ENCODE results near the gene ZRANB2.

Gene ZRANB2

DNA sequence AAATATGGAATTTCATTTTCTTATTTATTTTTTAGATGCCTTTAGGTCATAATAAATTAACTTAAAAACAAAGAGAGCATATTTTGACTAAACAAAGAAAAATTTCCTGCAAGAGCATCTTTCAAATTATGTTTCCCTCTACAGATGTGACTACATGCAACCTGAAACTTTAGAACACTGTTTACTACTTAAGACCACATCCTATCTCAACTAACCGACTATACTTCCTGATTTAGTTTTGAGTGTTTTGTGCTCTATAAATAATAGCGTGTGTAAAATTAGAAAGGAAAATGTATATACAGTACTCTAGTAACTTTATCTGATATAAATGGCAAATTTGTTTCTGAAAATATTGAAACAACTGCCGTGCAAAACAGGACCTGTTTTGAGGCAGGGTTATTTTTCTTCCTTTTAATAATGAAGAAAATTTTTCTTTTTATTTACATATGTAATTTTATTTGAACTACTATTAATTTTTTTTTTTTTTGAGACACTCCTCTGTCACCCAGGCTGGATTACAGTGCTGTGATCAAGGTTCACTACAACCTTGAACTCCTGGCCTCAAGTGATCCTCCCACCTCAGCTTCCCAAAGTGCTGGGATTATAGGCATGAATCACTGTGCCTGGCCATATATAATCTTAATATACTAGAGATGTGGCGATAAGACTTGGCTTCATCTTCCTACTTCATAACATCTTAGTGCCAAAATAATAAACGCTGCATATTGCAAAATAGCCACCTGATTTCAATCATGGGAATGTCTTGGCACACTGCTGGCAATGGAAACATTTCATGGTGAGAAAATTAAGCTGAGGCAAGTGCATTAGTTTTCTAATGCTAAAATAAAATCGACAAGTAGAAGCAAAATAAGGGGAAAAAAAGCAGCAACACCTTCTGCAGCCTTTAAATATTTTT, 12.3 kb downstream of the ZRANB2 start:
- DNase-seq: no peak

DNA sequence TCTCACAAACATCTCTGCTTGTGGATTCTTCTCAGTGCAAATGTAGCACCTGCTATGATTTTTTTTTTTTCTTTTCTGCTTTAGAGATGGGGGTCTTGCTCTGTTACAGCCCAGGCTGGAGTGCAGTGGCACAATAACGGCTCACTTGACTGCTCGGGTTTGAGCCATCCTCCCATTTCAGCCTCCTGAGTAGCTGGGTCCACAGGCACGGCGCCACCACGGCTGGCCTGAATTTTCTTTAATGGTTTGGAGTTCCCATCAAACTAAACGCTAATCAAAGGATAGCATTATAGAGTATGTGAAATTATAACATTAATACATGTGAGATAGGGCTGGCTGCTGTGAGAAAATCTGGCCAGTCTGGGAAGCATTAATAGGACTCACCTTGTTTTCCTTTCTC, 26.0 kb downstream of the ZRANB2 start:
- no peak for DNase-seq

DNA sequence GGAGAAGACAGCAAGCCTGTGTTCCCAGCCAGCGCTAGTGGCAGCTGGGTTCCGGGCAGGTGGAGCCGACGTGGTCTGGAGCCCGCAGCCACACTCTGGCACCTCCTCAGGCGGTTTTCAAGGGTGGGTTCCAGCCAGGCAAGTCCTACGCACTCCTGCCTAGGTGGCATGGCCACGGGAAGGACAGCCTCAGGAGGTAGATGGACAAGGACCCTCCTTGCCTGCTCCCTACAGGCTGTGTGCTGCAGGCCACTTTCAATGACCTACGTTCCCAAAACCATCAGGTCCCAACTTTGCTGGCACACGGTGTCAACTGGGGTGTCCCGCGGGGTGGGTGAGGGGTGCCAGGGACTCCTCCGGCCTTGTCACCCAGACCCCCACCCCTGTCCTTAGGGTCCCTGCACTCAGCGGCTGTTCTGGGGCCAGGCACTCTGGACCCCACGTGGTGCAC, 26.5 kb downstream of the ZRANB2 start:
- DNase-seq: no peak

DNA sequence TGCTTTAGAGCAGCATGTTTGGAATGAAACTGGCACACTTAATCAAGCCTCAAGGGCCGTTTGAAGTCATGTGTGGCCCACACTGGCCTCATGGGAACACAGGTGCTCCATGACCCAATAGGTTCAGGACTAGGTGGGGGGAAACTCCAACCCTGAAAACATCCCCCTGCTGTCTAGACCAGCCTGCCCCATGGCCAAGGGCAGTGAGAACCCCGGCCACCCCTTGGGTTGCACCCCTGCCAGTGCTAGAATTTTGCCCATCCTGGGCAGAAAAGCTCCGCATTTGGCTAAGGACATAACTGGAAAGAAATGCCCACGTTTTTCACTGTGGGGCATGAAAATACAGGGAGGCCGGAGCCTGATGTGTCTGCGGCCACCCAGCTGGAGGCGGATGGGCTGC, 27.1 kb downstream of the ZRANB2 start:
- DNase-seq: no peak

DNA sequence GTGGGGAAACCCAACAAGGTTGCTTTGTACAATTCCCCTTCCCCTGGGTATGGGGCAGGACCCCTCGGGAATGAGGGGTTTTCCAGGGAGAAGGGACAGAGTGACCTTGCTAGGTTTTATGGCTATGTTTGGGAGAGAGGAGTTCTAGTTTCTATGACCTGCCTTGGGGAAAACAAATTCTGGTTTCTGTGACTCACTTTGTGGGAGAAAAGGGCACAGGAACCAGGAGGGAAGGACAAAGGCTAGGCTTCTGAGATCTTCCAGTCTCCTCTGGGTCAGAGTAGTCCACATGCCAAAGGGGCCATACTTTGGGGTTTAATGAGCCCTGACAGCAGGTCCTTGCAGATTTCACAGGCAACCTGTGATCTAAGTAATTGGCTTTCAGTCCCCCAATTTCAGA, 27.7 kb downstream of the ZRANB2 start:
- DNase-seq: no peak

DNA sequence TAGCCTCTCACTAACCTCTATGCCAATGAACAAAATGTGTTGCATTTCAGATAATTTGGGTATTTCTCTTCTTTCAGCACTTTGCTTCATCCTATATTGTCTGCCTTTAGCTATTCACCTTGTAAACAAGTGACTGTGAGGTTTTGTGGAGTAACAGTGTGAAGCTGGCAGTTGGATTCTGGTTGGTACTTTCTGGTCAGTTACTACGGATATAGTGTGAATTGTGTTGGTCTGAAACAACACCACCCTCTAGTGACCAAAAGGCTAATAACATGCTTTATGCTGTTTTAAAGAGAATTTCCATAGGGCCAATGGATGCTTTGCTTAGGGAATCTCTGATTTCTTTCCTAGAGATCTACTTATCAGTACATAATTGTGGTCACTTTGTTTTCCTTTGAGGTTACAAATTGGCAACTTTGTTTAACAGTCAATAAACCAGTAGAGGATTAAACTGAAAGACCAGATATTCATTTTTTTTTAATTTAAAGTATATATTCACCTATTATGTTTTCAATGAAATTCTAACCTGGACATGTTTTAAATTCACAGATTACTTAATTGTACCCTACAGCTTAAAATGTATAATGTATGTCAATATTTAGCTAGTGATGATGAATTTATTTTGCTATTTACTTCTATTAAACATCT, 30.8 kb downstream of the ZRANB2 start:
- DNase-seq: peak; percentile 68

DNA sequence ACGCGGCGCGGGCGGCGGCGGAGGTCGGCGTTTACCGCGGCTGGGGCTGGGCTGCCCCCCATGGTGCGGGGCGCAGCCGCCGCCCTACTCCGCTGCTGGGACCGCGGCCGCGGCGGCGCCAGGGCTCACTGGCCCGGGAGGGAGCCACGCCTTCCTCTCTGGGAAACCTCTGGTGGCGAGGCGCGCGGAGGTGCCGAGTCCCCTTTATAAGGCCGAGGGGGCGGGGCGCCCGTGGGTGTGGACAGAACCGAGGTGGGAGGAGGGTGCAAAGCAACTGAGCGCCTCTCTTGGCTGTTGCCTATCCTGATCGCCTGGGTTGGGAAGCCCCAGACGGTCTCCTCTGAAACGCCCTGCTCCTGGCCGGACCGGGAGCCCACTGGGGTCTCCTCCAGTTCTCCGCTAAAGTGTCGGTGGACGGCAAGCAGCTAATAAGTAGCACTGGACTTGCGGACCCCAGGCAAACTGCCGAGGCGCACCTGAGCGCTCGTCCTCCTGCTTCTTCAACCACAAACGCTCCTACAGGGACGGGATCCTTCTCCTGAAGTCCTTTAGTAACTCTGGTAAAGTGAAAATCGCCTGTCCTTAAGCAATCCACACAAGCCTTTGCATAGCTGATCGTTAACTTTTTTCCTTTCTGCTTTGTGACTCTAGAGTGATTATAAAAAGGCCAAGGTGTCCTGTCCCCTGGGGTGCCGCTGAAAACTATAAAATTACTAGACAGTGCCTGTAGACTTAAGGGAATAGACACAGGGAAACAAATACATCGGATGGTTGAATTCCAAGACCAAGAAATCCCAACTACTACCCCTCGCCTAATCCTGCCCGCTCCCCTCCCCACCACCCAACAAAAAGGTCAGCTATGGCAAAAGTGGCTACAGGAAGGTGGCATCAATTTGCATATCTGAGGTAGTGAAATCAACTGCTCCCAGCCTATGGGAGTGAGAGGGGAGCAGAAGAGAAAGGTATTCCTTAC, 32.9 kb downstream of the ZRANB2 start, which contains the start of gene PTGER3:
Gene PTGER3, minus strand, starts transcription at position 182 of the 973 bp plus-strand sequence. CDS start 239 bp downstream, outside the sequence.
- peak; percentile 47 for DNase-seq

DNA sequence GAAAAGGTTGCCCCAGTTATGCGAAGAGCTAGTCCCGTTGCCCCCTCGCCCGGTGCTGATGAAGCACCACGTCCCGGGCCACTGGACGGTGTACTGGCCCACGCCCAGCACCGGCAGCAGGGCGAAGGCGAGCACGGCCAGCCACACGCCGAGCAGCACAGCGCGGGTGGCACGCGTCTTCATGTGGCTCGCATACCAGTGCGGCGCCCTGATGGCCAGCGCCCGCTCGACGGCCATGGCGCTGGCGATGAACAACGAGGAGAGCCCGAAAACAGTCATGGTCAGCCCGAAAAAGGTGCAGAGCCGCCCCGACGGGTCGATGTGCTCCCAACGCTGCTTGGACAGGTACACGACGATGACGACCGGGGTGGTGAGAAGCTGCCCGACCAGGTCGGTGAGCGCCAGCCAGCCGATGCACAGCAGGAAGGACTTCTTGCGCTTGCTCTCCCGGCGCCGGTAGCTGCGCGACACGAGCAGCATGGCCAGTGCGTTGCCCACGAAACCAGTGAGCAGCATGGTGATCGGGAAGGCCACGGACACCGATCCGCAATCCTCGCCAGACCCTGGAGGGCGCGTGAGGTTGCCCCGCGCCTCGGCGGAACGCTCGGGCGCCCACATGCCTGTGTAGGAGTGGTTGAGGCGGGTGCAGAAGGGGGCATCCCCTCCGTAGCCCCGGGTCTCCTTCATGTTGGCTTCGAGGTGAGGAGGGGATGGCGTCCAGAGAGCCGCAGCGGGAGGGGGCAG, 33.8 kb downstream of the ZRANB2 start:
- no peak for DNase-seq

DNA sequence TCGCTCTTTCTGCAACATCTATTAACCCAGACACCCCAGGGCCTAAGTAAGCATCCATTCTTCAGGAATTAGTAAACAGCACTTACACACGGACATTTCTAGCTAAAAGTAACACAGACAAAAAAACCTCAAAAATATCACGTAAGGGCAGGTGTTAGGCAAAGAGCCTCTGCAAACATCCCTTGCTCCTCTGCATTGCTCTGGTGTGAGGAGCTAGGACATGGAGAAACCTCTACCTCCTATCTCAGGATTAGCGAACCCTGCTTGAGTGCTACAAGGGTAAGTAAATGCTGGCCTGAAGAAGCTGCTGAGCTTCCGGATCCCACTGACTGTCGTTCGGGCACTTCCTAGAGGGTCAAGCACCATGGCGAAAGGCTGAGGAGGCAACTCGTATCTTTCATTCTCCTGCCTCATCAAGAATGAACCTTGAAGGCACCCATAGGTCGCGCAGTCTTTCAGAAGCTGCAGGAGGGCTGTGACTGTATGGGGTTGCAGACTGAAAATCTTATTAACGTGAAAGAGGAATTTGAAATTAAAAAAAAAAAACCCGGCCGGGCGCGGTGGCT, 35.3 kb downstream of the ZRANB2 start:
- no peak for DNase-seq

DNA sequence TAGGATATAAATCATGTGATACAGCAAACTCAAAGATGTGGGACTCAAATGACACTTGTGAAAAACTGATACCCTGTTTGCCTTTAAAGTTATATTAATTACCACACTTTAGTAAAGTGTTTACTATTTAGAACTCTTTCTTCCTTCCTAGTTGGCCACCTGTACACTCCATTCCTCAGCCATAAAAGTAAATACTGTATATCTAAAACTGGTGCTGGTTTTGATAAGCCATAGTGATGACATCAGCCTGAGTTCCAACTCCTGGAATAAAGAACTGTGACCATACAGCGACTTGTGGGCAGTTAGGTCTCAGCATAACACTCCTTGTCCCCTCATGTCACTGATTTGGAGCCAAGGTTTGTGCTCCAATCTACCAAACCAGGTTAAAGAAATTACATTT, 36.0 kb downstream of the ZRANB2 start:
- DNase-seq: no peak

DNA sequence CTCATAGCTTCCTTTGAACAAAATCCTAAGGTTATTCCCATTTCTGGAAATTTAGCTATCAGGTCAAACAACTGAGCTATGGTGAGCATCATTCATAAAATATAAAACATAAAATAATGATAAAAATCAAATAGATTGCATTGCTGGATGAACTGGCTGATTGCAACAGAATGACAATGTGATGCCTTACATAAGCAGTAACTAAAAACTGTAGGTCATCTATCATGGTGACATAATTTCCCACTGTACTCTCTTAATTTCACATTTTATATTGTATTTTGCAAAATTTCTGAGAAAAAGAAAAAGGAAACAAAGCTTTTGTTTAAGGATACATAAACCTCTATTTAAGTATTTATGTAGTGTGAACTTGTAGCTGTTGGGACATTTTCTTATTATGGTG, 37.8 kb downstream of the ZRANB2 start:
- no peak for DNase-seq

DNA sequence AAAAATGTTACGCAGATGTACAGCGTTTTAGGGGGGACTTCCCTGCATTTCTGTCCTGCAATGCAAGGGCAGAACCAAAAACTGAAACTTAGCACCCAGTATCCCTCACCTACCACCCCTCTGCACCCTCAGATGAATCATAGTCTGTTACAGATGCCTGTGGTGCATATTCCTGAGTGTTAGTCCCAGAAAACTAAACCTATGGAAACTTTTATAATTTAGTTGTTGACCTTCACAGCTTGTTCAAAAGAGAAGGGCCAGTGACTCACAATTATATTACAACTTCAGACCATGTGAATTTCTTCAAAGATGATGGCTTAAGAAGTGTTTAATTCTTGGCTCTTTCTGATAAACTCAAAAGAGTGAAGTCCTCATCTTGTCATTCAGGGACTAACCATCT, 39.0 kb downstream of the ZRANB2 start:
- no peak for DNase-seq

DNA sequence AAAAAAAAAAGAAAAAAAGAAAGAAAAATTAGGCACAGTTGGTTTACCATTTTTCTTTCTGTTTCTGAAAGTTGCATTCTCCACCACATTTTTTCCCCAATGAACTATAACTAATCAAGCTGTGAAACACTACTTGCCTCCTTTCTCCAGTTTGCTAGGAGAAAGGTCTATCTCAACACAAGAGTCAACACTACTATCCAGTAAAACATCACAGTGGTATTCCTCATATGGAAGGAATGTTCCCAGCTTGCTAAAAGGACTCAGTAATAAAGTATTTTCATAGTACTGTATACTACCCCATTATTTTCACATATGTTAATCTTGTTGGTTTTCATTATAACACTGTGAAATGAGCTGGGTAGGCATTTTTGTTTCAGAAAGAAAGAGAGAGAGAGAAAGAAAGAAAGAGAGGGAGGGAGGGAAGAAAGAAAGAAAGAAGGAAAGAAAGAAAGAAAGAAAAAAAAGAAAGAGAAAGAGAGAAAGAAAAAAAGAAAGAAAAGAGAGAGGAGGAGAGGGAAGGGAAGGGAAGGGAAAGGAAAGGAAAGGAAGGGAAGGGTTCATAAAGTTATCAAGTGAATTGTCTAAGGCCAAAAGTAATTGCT, 41.1 kb downstream of the ZRANB2 start:
- DNase-seq: no peak

DNA sequence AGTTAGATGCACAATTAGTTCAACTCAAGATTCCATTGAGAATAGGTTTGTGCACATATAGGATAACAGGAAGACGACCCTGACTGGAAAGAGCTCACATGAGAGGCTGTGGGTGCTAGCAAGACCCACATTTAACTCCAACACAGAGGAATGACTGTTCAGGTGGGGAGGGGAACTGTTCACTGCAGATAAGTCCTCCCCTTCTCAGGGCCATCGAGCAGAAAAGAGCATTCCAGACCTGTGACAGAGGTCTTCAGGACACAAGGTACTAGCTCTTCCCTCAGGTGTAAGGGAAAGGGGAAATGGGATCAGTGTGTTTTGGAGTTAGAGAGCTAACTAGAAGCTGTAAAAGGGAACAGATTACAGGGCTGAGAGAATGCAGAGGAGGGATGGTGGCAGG, 41.9 kb downstream of the ZRANB2 start:
- no peak for DNase-seq

DNA sequence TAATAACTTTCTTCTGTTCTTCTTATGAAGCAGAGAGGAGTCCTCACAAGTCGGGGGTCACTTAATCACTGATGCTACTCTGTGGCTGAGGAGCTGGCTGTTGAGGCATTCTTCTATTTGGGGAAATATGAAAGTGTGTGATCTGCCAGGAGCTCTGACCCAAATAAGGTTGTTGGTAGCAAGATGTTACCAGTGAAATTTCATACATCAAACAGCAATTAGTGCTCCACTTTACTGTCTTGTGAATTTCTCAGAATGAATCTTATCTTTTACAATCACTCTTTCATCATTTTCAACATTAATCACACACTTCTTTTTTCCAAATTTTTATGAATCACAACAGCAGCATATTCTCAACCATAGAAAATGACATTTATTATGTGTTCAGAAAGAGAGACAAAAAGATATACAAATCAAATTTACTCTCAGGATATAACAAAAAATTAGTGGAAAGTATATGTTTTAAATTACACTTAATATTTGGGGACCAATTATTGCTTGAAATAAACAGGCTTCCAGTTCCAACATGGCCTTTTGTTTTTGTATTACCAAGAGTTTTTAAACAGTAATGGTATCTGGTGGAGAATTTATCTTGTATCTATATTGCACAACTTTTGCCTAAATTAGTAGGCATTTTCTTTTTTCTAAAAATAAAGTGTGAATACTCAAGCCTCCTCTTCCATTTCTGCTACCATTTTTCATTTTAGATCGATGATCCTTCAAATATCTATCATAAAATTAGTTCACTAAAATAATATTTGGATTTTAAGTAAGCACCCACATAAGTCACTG, 42.8 kb downstream of the ZRANB2 start:
- DNase-seq: no peak

DNA sequence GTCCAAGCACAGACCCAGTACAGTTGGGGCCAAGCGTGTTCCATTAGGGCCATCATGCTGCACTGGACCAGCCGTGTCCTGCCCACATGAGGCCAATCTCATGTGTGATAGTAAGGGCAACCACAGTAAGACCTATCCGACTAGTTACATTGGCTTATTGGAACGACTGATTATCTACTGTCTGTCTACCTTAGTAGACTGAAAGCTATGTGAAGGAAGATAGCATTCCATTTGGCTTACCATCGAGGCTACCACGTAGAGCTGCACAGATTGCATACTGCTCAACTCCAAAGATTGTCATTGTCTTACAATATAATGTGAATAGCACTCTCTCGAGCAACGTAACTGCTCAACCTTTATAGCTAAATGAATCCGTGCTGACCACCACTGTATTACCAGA, 43.8 kb downstream of the ZRANB2 start:
- no peak for DNase-seq

DNA sequence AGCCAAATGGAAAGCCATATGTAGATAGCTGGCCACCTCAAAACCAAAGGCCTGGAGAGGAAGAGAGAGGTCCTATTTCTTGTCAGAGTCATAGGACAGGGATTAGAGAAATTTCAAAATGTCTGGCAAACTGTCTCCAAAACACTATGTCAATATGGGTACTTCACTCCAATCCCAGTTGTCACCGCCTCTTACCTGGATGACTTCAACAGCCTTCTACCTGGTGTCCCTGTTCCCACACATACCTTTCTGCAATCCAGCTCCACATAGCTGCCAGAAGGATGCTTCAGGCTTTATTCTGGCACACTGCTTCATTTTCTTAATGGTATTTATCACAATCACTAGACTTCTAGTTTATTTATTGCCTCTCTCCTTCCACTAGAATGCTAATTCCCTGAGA, 47.7 kb downstream of the ZRANB2 start:
- no peak for DNase-seq

DNA sequence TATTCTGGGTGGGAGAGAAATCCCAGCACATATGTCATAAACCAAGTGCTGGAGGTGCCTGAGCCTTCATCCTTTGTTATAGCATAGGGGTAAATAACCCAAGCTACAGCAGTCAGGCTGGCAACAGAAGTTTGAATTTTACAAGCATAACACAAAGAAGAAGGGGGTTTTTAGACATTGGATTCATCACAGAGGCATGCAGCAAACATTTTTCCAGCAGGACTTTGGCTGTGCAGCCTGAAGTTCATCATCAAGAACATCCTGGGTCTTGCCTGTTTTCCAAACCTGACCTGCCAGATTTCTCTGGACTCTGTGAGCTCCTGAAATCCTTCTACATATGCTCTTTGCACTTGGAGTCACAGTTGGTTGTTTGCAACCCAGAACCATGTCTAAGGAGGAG, 49.4 kb downstream of the ZRANB2 start:
- peak; percentile 33 for DNase-seq

DNA sequence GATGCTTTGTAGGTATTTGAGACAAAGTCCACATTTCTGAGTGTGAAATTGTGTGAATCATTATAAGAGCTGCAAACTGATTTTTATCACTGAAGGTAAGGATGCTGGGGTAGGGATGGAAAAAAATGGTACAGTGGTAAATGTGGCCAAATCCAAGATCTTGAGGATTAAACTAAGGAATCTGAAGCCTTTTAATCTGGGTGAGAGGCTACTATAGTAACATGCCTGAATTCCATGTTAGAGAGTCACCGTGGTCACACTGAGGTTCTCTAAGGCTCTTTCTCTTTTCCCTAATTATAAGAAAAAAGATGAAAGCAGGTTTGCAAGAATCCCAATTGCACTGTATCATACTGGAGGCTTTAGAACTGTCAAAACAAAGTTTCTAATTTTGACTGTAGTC, 50.8 kb downstream of the ZRANB2 start:
- no peak for DNase-seq

DNA sequence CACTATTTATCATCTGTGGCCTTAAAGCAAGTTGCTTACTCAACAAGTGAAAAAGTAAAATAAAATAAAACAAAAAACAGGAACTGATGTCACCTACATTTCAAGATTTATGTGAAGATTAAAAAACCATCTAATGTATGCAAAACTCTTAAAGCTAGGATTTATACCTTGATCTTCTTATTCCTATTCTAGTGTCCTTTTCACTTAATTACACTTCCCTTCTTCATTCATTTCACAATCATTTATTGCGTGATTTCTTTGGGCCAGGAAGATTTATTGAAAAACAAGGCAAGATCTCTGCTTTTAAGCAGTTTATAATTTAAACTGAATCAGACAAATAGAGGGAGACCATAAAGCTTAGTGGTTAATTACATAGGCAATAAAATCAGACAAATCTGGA, 51.9 kb downstream of the ZRANB2 start:
- no peak for DNase-seq

DNA sequence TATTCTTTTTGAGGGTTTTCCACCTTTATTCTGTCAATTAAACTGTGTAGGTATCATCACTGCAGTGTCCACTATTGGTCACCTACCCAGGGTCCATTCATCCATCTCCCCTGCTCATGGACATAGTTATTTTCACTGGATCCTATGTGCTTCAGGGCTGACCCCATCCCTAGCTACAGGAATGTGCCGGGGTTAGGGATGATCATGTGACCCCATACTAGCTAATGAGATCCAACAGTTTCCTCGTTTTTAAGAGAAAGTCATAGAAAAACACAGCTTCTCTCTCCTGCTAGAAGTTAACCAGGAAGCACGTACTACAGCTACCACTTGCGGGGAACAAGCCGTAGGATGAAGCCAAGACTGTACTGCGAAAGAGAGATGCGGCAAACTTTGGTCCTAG, 52.8 kb downstream of the ZRANB2 start:
- DNase-seq: no peak
